Activated CD8-positive, alpha-beta T cell treated with anti-CD3 and anti-CD28 coated beads for 36 hours (primary cell): ENCODE measurements around the gene MRPS25. TPM values are rescaled to one million over a fixed set of nuclear protein-coding genes. Genes with fewer than 3 reads are reported as not detected.

Experiments used
- ATAC-seq: fragments of 200-7000 bp; cut with Tn5 transposase; one replicate; pipeline ENCODE4 v1.10.0; 2021; ENCODE audit warnings: mild to moderate bottlenecking, moderate library complexity
- CTCF ChIA-PET: fragments of 350-600 bp; sonication (Branson Sonifier 250); formaldehyde crosslinking; loops from one replicate; lab custom pipeline; 2021; ENCODE audit warnings: antibody characterized with exemption; lab: Charles Lee
- POLR2A ChIA-PET: fragments of 350-600 bp; sonication (Branson Sonifier 250); formaldehyde crosslinking; loops from one replicate; lab custom pipeline; 2021; ENCODE audit warnings: antibody characterized with exemption; lab: Charles Lee
- DNase-seq: peaks from one replicate; pipeline ENCODE4 v3.0.0-alpha.2; 2020
- H3K27ac Mint-ChIP-seq: one replicate; pipeline ENCODE4 v1.8.0; 2021; ENCODE audit warnings: mild to moderate bottlenecking, mixed read lengths
- H3K27me3 Mint-ChIP-seq: one replicate; pipeline ENCODE4 v1.8.0; 2021; ENCODE audit warnings: mixed read lengths
- H3K36me3 Mint-ChIP-seq: one replicate; pipeline ENCODE4 v1.8.0; 2021; ENCODE audit warnings: low read depth, mixed read lengths
- H3K4me1 Mint-ChIP-seq: one replicate; pipeline ENCODE4 v1.8.0; 2021; ENCODE audit warnings: low read depth, mixed read lengths
- H3K4me3 Mint-ChIP-seq: one replicate; pipeline ENCODE4 v1.8.0; 2021; ENCODE audit warnings: mild to moderate bottlenecking, moderate library complexity, mixed read lengths
- H3K9me3 Mint-ChIP-seq: one replicate; pipeline ENCODE4 v1.8.0; 2021; ENCODE audit warnings: mixed read lengths
- CTCF ChIP-seq: fragments of 200-600 bp; IDR thresholded peaks from one replicate; pipeline ENCODE4 v1.8.0; 2022; ENCODE audit warnings: antibody characterized with exemption, mild to moderate bottlenecking
- intact Hi-C: fragments of 100-400 bp; cut with micrococcal nuclease; formaldehyde crosslinking; loops from one replicate; pipeline ENCODE4 v1.10.0; 2022
- total RNA-seq, 2 experiments: library from RNA; stranded (reverse); gene quantifications; one replicate each; pipeline ENCODE4 v1.2.3, GENCODE V29; 2021

MRPS25 gene
- total RNA-seq, 2 experiments from 2014 or later = 73.9 to 78.2 TPM

- H3K27me3 Mint-ChIP-seq = no peaks in the 10 kb centered on the region
- DNase-seq = no peak
- ChIA-PET CTCF (interaction anchor here (1.5 kb wide), 1 partner anchor 20 kb away, joined by 4 read pairs; no protein-coding TSS in a partner anchor), POLR2A (no interaction called here)
- ATAC-seq = no peak
- H3K4me3 Mint-ChIP-seq = no peak overlapping the region
- H3K4me1 Mint-ChIP-seq = peaks cover 2% of the 10 kb centered on the region
- peaks cover 42% of the 10 kb centered on the region for H3K36me3 Mint-ChIP-seq
- no peaks in the 10 kb centered on the region for H3K9me3 Mint-ChIP-seq
- H3K27ac Mint-ChIP-seq = no peak overlapping the region
- intact Hi-C loops = no loop called here
- TF ChIP-seq CTCF = no peak
These were observed 47.9 kb downstream of the MRPS25 start for GRCh38 chr3:15017191-15017590.

- peaks cover 5% of the 10 kb centered on the region for H3K4me1 Mint-ChIP-seq
- no peak for ATAC-seq
- ChIA-PET CTCF (interaction anchor here (0.9 to 1.0 kb wide), 2 partner anchors 8 to 36 kb away, joined by 3 read pairs; no protein-coding TSS in a partner anchor), POLR2A (no interaction called here)
- TF ChIP-seq CTCF = no peak
- intact Hi-C loops = no loop called here
- no peaks in the 10 kb centered on the region for H3K9me3 Mint-ChIP-seq
- peaks cover 42% of the 10 kb centered on the region for H3K36me3 Mint-ChIP-seq
- no peak for DNase-seq
- H3K4me3 Mint-ChIP-seq = no peak overlapping the region
- H3K27me3 Mint-ChIP-seq = no peaks in the 10 kb centered on the region
- no peak overlapping the region for H3K27ac Mint-ChIP-seq
These were observed 49.7 kb downstream of the MRPS25 start for GRCh38 chr3:15015456-15015855.

GRCh38 chr3:15014606-15015328 lies 50.3 kb downstream of the MRPS25 start:
- peaks cover 42% of the 10 kb centered on the region for H3K36me3 Mint-ChIP-seq
- intact Hi-C loops = no loop called here
- H3K27me3 Mint-ChIP-seq = no peaks in the 10 kb centered on the region

GRCh38 chr3:15011174-15011573 lies 53.9 kb downstream of the MRPS25 start:
- Mint-ChIP-seq H3K27ac (no peak overlapping the region), H3K9me3 (no peaks in the 10 kb centered on the region), H3K36me3 (peaks cover 33% of the 10 kb centered on the region), H3K4me3 (no peak overlapping the region), H3K27me3 (no peaks in the 10 kb centered on the region), H3K4me1 (peaks cover 5% of the 10 kb centered on the region)
- ATAC-seq (peak; percentile 51), DNase-seq (peak; percentile 7)
- TF ChIP-seq CTCF = no peak
- ChIA-PET CTCF (interaction anchor here (1.0 to 1.1 kb wide), 2 partner anchors 26 to 91 kb away, joined by 3 read pairs; no protein-coding TSS in a partner anchor), POLR2A (interaction anchor here (1.0 to 1.1 kb wide), 2 partner anchors 13 to 27 kb away, joined by 3 read pairs; no protein-coding TSS in a partner anchor)
- intact Hi-C loops = no loop called here

More at GRCh38 chr3:15014606-15015328, 50.3 kb downstream of the MRPS25 start:
- no peak for DNase-seq
- H3K9me3 Mint-ChIP-seq = no peaks in the 10 kb centered on the region
- H3K4me1 Mint-ChIP-seq = peaks cover 5% of the 10 kb centered on the region
- TF ChIP-seq CTCF = no peak
- ChIA-PET POLR2A (no interaction called here), CTCF (interaction anchor here (0.9 to 1.0 kb wide), 2 partner anchors 8 to 37 kb away, joined by 3 read pairs; no protein-coding TSS in a partner anchor)
- no peak overlapping the region for H3K4me3 Mint-ChIP-seq
- no peak for ATAC-seq
- H3K27ac Mint-ChIP-seq = no peak overlapping the region

GRCh38 chr3:15010664-15011063 lies 54.5 kb downstream of the MRPS25 start:
- Mint-ChIP-seq H3K27ac (no peak overlapping the region), H3K4me3 (no peak overlapping the region), H3K9me3 (no peaks in the 10 kb centered on the region), H3K27me3 (no peaks in the 10 kb centered on the region), H3K4me1 (peaks cover 5% of the 10 kb centered on the region), H3K36me3 (peaks cover 31% of the 10 kb centered on the region)
- ChIA-PET POLR2A (interaction anchor here (1.0 to 1.1 kb wide), 3 partner anchors 13 to 44 kb away, joined by 3 read pairs; no protein-coding TSS in a partner anchor), CTCF (interaction anchor here (1.0 to 1.1 kb wide), 2 partner anchors 27 to 90 kb away, joined by 3 read pairs; no protein-coding TSS in a partner anchor)
- TF ChIP-seq CTCF = no peak
- intact Hi-C loops = no loop called here
- ATAC-seq (peak; percentile 65), DNase-seq (no peak)
